ENCODE data around the gene DDN. TPM values are rescaled to one million over a fixed set of nuclear protein-coding genes. Genes with fewer than 3 reads are reported as not detected.
A peak's percentile ranks its signal among the peaks of the same experiment; 100 is the strongest.

DDN gene
- total and polyA plus RNA-seq, 9 of the 15 experiments (the other 6 are each of a cell fraction or from before 2014, with no cell fraction given) = 0.03 to 3.6 (median 1.6) TPM

GRCh38 chr12:49018261-49019119, 19.3 kb upstream of the DDN start, which contains the start of gene PRKAG1 (continued):
- TF ChIP-seq FOSL1 (tag; conservative IDR thresholded peaks at IDR 0.05) (peak; percentile 55; the same call in 1 of the 2 replicates), ZNF764 (CRISPR knock-in tag; IDR thresholded peaks at IDR 0.05; ENCODE audit: low read depth) (no peak), ZNF124 (CRISPR knock-in tag; IDR thresholded peaks at IDR 0.05) (no peak), LEF1 (IDR thresholded peaks at IDR 0.05) (peak; percentile 45; the same call in 1 of the 2 replicates), CBX1 (IDR thresholded peaks at IDR 0.05; ENCODE audit: low read depth) (peak; percentile 79; the same call in 1 of the 2 replicates), HNRNPUL1 (IDR thresholded peaks at IDR 0.05; ENCODE audit: low read length) (no peak), NONO (IDR thresholded peaks at IDR 0.05; ENCODE audit: low read depth in 2 of 2, low read length in 1 of 2) (peak in 1 of 2 experiments; percentile 60; a peak in 1 of 4 replicates), SMARCA4 (IDR thresholded peaks at IDR 0.05) (no peak; the same call in 1 of the 2 replicates), ZNF79 (CRISPR knock-in tag; IDR thresholded peaks at IDR 0.05; ENCODE audit: low read depth) (no peak), THRAP3 (IDR thresholded peaks at IDR 0.05; ENCODE audit: borderline replicate concordance) (no peak), WHSC1 (IDR thresholded peaks at IDR 0.05; ENCODE audit: low read length) (no peak), NFRKB (IDR thresholded peaks at IDR 0.05; ENCODE audit: low read depth) (peak; percentile 85), SIN3A (IDR thresholded peaks at IDR 0.05; ENCODE audit: borderline replicate concordance in 2 of 2, control insufficient read depth in 1 of 2, low read depth in 2 of 2, low read length in 2 of 2) (peak; percentile 55 to 70; a peak in 2 of 4 replicates), RBM39 (optimal IDR thresholded peaks at IDR 0.05; ENCODE audit: low read depth, low read length) (peak; percentile 55), CBFA2T3 (IDR thresholded peaks at IDR 0.05) (no peak), SMARCE1 (IDR thresholded peaks at IDR 0.05) (peak; percentile 13; the same call in 1 of the 2 replicates), HLTF (IDR thresholded peaks at IDR 0.05) (peak; percentile 55; the same call in 1 of the 2 replicates)
- TF ChIP-seq, protein P1, sequence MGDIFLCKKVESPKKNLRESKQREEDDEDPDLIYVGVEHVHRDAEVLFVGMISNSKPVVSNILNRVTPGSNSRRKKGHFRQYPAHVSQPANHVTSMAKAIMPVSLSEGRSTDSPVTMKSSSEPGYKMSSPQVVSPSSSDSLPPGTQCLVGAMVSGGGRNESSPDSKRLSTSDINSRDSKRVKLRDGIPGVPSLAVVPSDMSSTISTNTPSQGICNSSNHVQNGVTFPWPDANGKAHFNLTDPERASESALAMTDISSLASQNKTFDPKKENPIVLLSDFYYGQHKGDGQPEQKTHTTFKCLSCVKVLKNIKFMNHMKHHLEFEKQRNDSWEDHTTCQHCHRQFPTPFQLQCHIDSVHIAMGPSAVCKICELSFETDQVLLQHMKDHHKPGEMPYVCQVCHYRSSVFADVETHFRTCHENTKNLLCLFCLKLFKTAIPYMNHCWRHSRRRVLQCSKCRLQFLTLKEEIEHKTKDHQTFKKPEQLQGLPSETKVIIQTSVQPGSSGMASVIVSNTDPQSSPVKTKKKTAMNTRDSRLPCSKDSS (IDR thresholded peaks at IDR 0.05; ENCODE audit: low read depth, partially characterized antibody) = no peak
- TF ChIP-seq, protein P2, sequence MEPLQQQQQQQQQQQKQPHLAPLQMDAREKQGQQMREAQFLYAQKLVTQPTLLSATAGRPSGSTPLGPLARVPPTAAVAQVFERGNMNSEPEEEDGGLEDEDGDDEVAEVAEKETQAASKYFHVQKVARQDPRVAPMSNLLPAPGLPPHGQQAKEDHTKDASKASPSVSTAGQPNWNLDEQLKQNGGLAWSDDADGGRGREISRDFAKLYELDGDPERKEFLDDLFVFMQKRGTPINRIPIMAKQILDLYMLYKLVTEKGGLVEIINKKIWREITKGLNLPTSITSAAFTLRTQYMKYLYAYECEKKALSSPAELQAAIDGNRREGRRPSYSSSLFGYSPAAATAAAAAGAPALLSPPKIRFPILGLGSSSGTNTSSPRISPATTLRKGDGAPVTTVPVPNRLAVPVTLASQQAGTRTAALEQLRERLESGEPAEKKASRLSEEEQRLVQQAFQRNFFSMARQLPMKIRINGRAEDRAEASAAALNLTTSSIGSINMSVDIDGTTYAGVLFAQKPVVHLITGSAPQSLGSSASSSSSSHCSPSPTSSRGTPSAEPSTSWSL (CRISPR knock-in tag; IDR thresholded peaks at IDR 0.05; ENCODE audit: borderline replicate concordance) = no peak
- TF ChIP-seq, protein P3, sequence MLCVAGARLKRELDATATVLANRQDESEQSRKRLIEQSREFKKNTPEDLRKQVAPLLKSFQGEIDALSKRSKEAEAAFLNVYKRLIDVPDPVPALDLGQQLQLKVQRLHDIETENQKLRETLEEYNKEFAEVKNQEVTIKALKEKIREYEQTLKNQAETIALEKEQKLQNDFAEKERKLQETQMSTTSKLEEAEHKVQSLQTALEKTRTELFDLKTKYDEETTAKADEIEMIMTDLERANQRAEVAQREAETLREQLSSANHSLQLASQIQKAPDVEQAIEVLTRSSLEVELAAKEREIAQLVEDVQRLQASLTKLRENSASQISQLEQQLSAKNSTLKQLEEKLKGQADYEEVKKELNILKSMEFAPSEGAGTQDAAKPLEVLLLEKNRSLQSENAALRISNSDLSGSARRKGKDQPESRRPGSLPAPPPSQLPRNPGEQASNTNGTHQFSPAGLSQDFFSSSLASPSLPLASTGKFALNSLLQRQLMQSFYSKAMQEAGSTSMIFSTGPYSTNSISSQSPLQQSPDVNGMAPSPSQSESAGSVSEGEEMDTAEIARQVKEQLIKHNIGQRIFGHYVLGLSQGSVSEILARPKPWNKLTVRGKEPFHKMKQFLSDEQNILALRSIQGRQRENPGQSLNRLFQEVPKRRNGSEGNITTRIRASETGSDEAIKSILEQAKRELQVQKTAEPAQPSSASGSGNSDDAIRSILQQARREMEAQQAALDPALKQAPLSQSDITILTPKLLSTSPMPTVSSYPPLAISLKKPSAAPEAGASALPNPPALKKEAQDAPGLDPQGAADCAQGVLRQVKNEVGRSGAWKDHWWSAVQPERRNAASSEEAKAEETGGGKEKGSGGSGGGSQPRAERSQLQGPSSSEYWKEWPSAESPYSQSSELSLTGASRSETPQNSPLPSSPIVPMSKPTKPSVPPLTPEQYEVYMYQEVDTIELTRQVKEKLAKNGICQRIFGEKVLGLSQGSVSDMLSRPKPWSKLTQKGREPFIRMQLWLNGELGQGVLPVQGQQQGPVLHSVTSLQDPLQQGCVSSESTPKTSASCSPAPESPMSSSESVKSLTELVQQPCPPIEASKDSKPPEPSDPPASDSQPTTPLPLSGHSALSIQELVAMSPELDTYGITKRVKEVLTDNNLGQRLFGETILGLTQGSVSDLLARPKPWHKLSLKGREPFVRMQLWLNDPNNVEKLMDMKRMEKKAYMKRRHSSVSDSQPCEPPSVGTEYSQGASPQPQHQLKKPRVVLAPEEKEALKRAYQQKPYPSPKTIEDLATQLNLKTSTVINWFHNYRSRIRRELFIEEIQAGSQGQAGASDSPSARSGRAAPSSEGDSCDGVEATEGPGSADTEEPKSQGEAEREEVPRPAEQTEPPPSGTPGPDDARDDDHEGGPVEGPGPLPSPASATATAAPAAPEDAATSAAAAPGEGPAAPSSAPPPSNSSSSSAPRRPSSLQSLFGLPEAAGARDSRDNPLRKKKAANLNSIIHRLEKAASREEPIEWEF (CRISPR knock-in tag; IDR thresholded peaks at IDR 0.05) = peak; percentile 81; the same call in 1 of the 2 replicates

All from K562 (cell line).